Putamen (tissue), 1 donor: ENCODE results near the gene KIFC1.
A peak's percentile ranks its signal among the peaks of the same experiment; 100 is the strongest.
"Not testable (repeated sequence)": the region's sequence is repeated elsewhere in the genome, so short reads cannot be mapped to it uniquely, and the experiment has no call there.

Source experiments
- DNase-seq: peaks from one replicate; pipeline ENCODE4 v3.0.0-alpha.2; 2016; ENCODE audit warnings: low spot score

Gene KIFC1

GRCh38 chr6:33391278-33391921 is at the start of gene KIFC1:
KIFC1 (plus strand) TSS chr6:33391823; CDS start chr6:33391986, 163 bp downstream.
- DNase-seq = peak; percentile 100

- DNase-seq = not testable (repeated sequence)
These were observed 48.0 kb upstream of the KIFC1 start for GRCh38 chr6:33343606-33343952.

GRCh38 chr6:33343953-33344611 is 47.5 kb upstream of the KIFC1 start:
- DNase-seq = no peak

GRCh38 chr6:33344701-33345697 is 46.6 kb upstream of the KIFC1 start:
- peak; percentile 29 for DNase-seq

- DNase-seq = not testable (repeated sequence)
These were observed 44.7 kb upstream of the KIFC1 start for GRCh38 chr6:33346972-33347371.

- no peak for DNase-seq
These were observed 43.8 kb upstream of the KIFC1 start for GRCh38 chr6:33347816-33348215.

- not testable (repeated sequence) for DNase-seq
These were observed 35.8 kb upstream of the KIFC1 start for GRCh38 chr6:33355860-33356259.

- no peak for DNase-seq
These were observed 35.3 kb upstream of the KIFC1 start for GRCh38 chr6:33356295-33356694.

- DNase-seq = not testable (repeated sequence)
These were observed 34.3 kb upstream of the KIFC1 start for GRCh38 chr6:33357160-33357871.

GRCh38 chr6:33359331-33359730 is 32.3 kb upstream of the KIFC1 start:
- no peak for DNase-seq

GRCh38 chr6:33363486-33363885 is 28.1 kb upstream of the KIFC1 start:
- not testable (repeated sequence) for DNase-seq

- DNase-seq = not testable (repeated sequence)
These were observed 27.0 kb upstream of the KIFC1 start for GRCh38 chr6:33364475-33365205.

- not testable (repeated sequence) for DNase-seq
These were observed 26.2 kb upstream of the KIFC1 start for GRCh38 chr6:33365206-33365971.

GRCh38 chr6:33367009-33367714 is 24.5 kb upstream of the KIFC1 start:
- no peak for DNase-seq

- not testable (repeated sequence) for DNase-seq
These were observed 24.0 kb upstream of the KIFC1 start for GRCh38 chr6:33367715-33368025.

GRCh38 chr6:33371901-33372300 is 19.7 kb upstream of the KIFC1 start:
- not testable (repeated sequence) for DNase-seq

GRCh38 chr6:33372526-33373123 is 19.0 kb upstream of the KIFC1 start:
- no peak for DNase-seq

GRCh38 chr6:33373960-33374910 is 17.4 kb upstream of the KIFC1 start:
- DNase-seq = no peak
